Stimulated activated CD8-positive, alpha-beta memory T cell treated with anti-CD3 and anti-CD28 coated beads, Interleukin-15, amount 100 ng/mL, for 24 hours (primary cell): ENCODE data around the gene IQGAP2.

Source experiments
- DNase-seq: peaks from one replicate; pipeline ENCODE4 v3.0.0-alpha.2; 2020; ENCODE audit warnings: low read depth

IQGAP2 gene

GRCh38 chr5:76449606-76450005, 46.5 kb downstream of the IQGAP2 start:
- no peak for DNase-seq

GRCh38 chr5:76450054-76450453, 47.0 kb downstream of the IQGAP2 start:
- no peak for DNase-seq

GRCh38 chr5:76451031-76451701, 48.1 kb downstream of the IQGAP2 start:
- DNase-seq, result no peak

- DNase-seq, result no peak
Measured at GRCh38 chr5:76455531-76456133, 52.5 kb downstream of the IQGAP2 start.

GRCh38 chr5:76456258-76456657, 53.2 kb downstream of the IQGAP2 start:
- DNase-seq, result no peak

- no peak for DNase-seq
Measured at GRCh38 chr5:76457674-76458485, 54.8 kb downstream of the IQGAP2 start.

- no peak for DNase-seq
Measured at GRCh38 chr5:76458486-76458830, 55.4 kb downstream of the IQGAP2 start.

- no peak for DNase-seq
Measured at GRCh38 chr5:76460104-76460503, 57.0 kb downstream of the IQGAP2 start.

GRCh38 chr5:76462097-76462667, 59.1 kb downstream of the IQGAP2 start:
- DNase-seq, result no peak

- no peak for DNase-seq
Measured at GRCh38 chr5:76467216-76467615, 64.1 kb downstream of the IQGAP2 start.

- no peak for DNase-seq
Measured at GRCh38 chr5:76468635-76469425, 65.7 kb downstream of the IQGAP2 start.

- no peak for DNase-seq
Measured at GRCh38 chr5:76469656-76470290, 66.7 kb downstream of the IQGAP2 start.

- DNase-seq, result no peak
Measured at GRCh38 chr5:76470976-76471375, 67.9 kb downstream of the IQGAP2 start.

GRCh38 chr5:76471406-76471805, 68.3 kb downstream of the IQGAP2 start:
- DNase-seq, result no peak

- no peak for DNase-seq
Measured at GRCh38 chr5:76471987-76472334, 68.9 kb downstream of the IQGAP2 start.

GRCh38 chr5:76472335-76473008, 69.4 kb downstream of the IQGAP2 start:
- DNase-seq, result no peak

GRCh38 chr5:76473009-76473336, 69.9 kb downstream of the IQGAP2 start:
- no peak for DNase-seq

GRCh38 chr5:76473661-76474060, 70.6 kb downstream of the IQGAP2 start:
- DNase-seq, result no peak

- DNase-seq, result no peak
Measured at GRCh38 chr5:76474377-76474776, 71.3 kb downstream of the IQGAP2 start.

GRCh38 chr5:76475385-76475784, 72.3 kb downstream of the IQGAP2 start:
- no peak for DNase-seq

GRCh38 chr5:76475936-76476335, 72.9 kb downstream of the IQGAP2 start:
- DNase-seq, result no peak
